ENCODE results near the gene PTPA.
A peak's percentile ranks its signal among the peaks of the same experiment; 100 is the strongest.

PTPA gene

GRCh38 chr9:129102791-129103594 is 8.2 kb upstream of the PTPA start:
- in situ Hi-C loops (cut with HindIII; ENCODE audit: low sequenced_read_pairs): no loop called here
- no peak overlapping the region for H3K4me3 ChIP-seq (ENCODE audit: low read depth, low read length)
- DNase-seq (ENCODE audit: low read depth): no peak
- TF ChIP-seq CTCF (IDR thresholded peaks at IDR 0.05; ENCODE audit: low read depth, low read length, missing control alignments): peak; percentile 63

- in situ Hi-C loops (cut with HindIII; ENCODE audit: low sequenced_read_pairs): no loop called here
- no peak overlapping the region for H3K4me3 ChIP-seq (ENCODE audit: low read depth, low read length)
- TF ChIP-seq CTCF (IDR thresholded peaks at IDR 0.05; ENCODE audit: low read depth, low read length, missing control alignments): no peak
- no peak for DNase-seq (ENCODE audit: low read depth)
Measured at GRCh38 chr9:129103595-129103965, 7.6 kb upstream of the PTPA start.

GRCh38 chr9:129104051-129104450 is 7.2 kb upstream of the PTPA start:
- no peak for DNase-seq (ENCODE audit: low read depth)
- no peak for TF ChIP-seq CTCF (IDR thresholded peaks at IDR 0.05; ENCODE audit: low read depth, low read length, missing control alignments)
- no peak overlapping the region for H3K4me3 ChIP-seq (ENCODE audit: low read depth, low read length)
- in situ Hi-C loops (cut with HindIII; ENCODE audit: low sequenced_read_pairs): no loop called here

- no peak overlapping the region for H3K4me3 ChIP-seq (ENCODE audit: low read depth, low read length)
- in situ Hi-C loops (cut with HindIII; ENCODE audit: low sequenced_read_pairs): no loop called here
- DNase-seq (ENCODE audit: low read depth): no peak
- TF ChIP-seq CTCF (IDR thresholded peaks at IDR 0.05; ENCODE audit: low read depth, low read length, missing control alignments): no peak
Measured at GRCh38 chr9:129105857-129106694, 5.1 kb upstream of the PTPA start.

- TF ChIP-seq CTCF (IDR thresholded peaks at IDR 0.05; ENCODE audit: low read depth, low read length, missing control alignments): no peak
- in situ Hi-C loops (cut with HindIII; ENCODE audit: low sequenced_read_pairs): no loop called here
- no peak overlapping the region for H3K4me3 ChIP-seq (ENCODE audit: low read depth, low read length)
- no peak for DNase-seq (ENCODE audit: low read depth)
Measured at GRCh38 chr9:129107651-129108050, 3.6 kb upstream of the PTPA start.

- TF ChIP-seq CTCF (IDR thresholded peaks at IDR 0.05; ENCODE audit: low read depth, low read length, missing control alignments): no peak
- no peak for DNase-seq (ENCODE audit: low read depth)
- in situ Hi-C loops (cut with HindIII; ENCODE audit: low sequenced_read_pairs): no loop called here
- H3K4me3 ChIP-seq (ENCODE audit: low read depth, low read length): no peak overlapping the region
Measured at GRCh38 chr9:129108083-129108804, 3.0 kb upstream of the PTPA start.
